Neural cell (in vitro differentiated cells): ENCODE data around the gene IL12RB2. TPM values are rescaled to one million over a fixed set of nuclear protein-coding genes. Genes with fewer than 3 reads are reported as not detected.

Experiments
- H2AFZ ChIP-seq: fragments of 200-600, 300-800 bp; sonication (generic), shearing (Covaris generic); 2 replicates; pipeline ENCODE4 v1.6.0; 2014; ENCODE audit warnings: low read depth, mild to moderate bottlenecking, antibody characterized with exemption, low read length, moderate library complexity
- H3F3A ChIP-seq: fragments of 200-600 bp; shearing (Covaris generic); 2 replicates; pipeline ENCODE4 v1.6.1; 2016; ENCODE audit warnings: mild to moderate bottlenecking, moderate library complexity, mixed read lengths, antibody characterized with exemption, low read length; ENCODE audit not compliant: insufficient read depth, poor library complexity, severe bottlenecking
- H3K27ac ChIP-seq: fragments of 200-600, 300-800 bp; sonication (generic), shearing (Covaris generic); 2 replicates; pipeline ENCODE4 v1.5.1; 2014; ENCODE audit warnings: mild to moderate bottlenecking, low read length, moderate library complexity
- H3K27me3 ChIP-seq: fragments of 300-800, 200-600 bp; sonication (generic), shearing (Covaris generic); 2 replicates; pipeline ENCODE4 v1.6.0; 2014; ENCODE audit warnings: mild to moderate bottlenecking, low read depth, low read length, moderate library complexity; ENCODE audit not compliant: insufficient read depth
- H3K36me3 ChIP-seq: fragments of 300-800, 200-600 bp; sonication (generic), shearing (Covaris generic); 2 replicates; pipeline ENCODE4 v1.5.1; 2014; ENCODE audit warnings: mild to moderate bottlenecking, antibody characterized with exemption, low read length, moderate library complexity; ENCODE audit not compliant: insufficient read depth
- H3K4me2 ChIP-seq: fragments of 300-800, 200-600 bp; sonication (generic), shearing (Covaris generic); 2 replicates; pipeline ENCODE4 v1.6.0; 2014; ENCODE audit warnings: mild to moderate bottlenecking, low read length
- H3K4me3 ChIP-seq: fragments of 300-800, 200-600 bp; sonication (generic), shearing (Covaris generic); 2 replicates; pipeline ENCODE4 v1.5.1; 2014; ENCODE audit warnings: mild to moderate bottlenecking, low read length, moderate library complexity
- H3K79me2 ChIP-seq: fragments of 200-600 bp; shearing (Covaris generic); replicated peaks from 2 replicates; pipeline ENCODE4 v1.6.0; 2014; ENCODE audit warnings: mild to moderate bottlenecking, low read length, moderate library complexity; ENCODE audit not compliant: insufficient read depth
- H3K9ac ChIP-seq: fragments of 300-800, 200-600 bp; sonication (generic), shearing (Covaris generic); 2 replicates; pipeline ENCODE4 v1.6.1; 2016; ENCODE audit warnings: mild to moderate bottlenecking, low read length, mixed read lengths
- H3K9me2 ChIP-seq: fragments of 200-600 bp; shearing (Covaris generic); 2 replicates; pipeline ENCODE4 v1.6.1; 2016; ENCODE audit warnings: mild to moderate bottlenecking, low read length, mixed read lengths; ENCODE audit not compliant: insufficient read depth
- H3K9me3 ChIP-seq: fragments of 200-600, 300-800 bp; sonication (generic), shearing (Covaris generic); 2 replicates; pipeline ENCODE4 v1.6.1; 2016; ENCODE audit warnings: mild to moderate bottlenecking, mixed run types, low read length, moderate library complexity, mixed read lengths
- H4K20me1 ChIP-seq: fragments of 200-600 bp; shearing (Covaris generic); 2 replicates; pipeline ENCODE4 v1.6.1; 2016; ENCODE audit warnings: mild to moderate bottlenecking, mixed run types; ENCODE audit not compliant: insufficient read depth
- CTCF ChIP-seq: fragments of 450-650 bp; IDR thresholded peaks from 2 replicates; pipeline ENCODE4 v1.5.1; 2014; ENCODE audit warnings: antibody characterized with exemption, mild to moderate bottlenecking, moderate library complexity; ENCODE audit not compliant: poor library complexity, severe bottlenecking
- EP300 ChIP-seq: fragments of 450-650 bp; conservative IDR thresholded peaks from 2 replicates; pipeline ENCODE4 v1.6.1; 2014; ENCODE audit warnings: antibody characterized with exemption, mild to moderate bottlenecking, moderate library complexity; ENCODE audit not compliant: poor library complexity, severe bottlenecking
- EZH2 ChIP-seq: fragments of 200-600, 300-800 bp; shearing (Covaris generic), sonication (generic); IDR thresholded peaks from 2 replicates; pipeline ENCODE4 v1.6.1; 2014; ENCODE audit warnings: antibody characterized with exemption, low read length, borderline replicate concordance, mild to moderate bottlenecking; ENCODE audit not compliant: insufficient read depth, poor library complexity, severe bottlenecking
- MXI1 ChIP-seq: fragments of 450-650 bp; conservative IDR thresholded peaks from 2 replicates; pipeline ENCODE4 v1.6.1; 2014; ENCODE audit warnings: antibody characterized with exemption, mild to moderate bottlenecking; ENCODE audit not compliant: poor library complexity, severe bottlenecking
- POLR2AphosphoS5 ChIP-seq: IDR thresholded peaks from 2 replicates; pipeline ENCODE4 v1.6.1; 2012
- RAD21 ChIP-seq: fragments of 450-650 bp; conservative IDR thresholded peaks from 2 replicates; pipeline ENCODE4 v1.6.1; 2014; ENCODE audit warnings: antibody characterized with exemption, mild to moderate bottlenecking, moderate library complexity
- REST ChIP-seq: IDR thresholded peaks from 2 replicates; pipeline ENCODE4 v1.6.1; 2012; ENCODE audit warnings: borderline replicate concordance
- SMC3 ChIP-seq: fragments of 450-650 bp; conservative IDR thresholded peaks from 2 replicates; pipeline ENCODE4 v1.6.1; 2014; ENCODE audit warnings: antibody characterized with exemption, mild to moderate bottlenecking, moderate library complexity; ENCODE audit not compliant: poor library complexity
- TAF1 ChIP-seq: IDR thresholded peaks from 2 replicates; pipeline ENCODE4 v1.6.1; 2012; ENCODE audit warnings: low read depth
- polyA plus RNA-seq: library from polyadenylated mRNA; depleted of rRNA; stranded (reverse); fragments of >200 nt; gene quantifications from 2 replicates; pipeline ENCODE4 v1.2.3, GENCODE V29; 2014

The IL12RB2 gene
- polyA plus RNA-seq, 1 donor from 2014 or later = not detected

GRCh38 chr1:67404212-67404620 is 96.5 kb downstream of the IL12RB2 start:
- Histone ChIP-seq H3K27ac (no peak overlapping the region), H2AFZ (no peak overlapping the region), H3K9me2 (no peaks in the 10 kb centered on the region), H3F3A (no peaks in the 10 kb centered on the region), H3K79me2 (no peaks in the 10 kb centered on the region), H3K9ac (no peak overlapping the region), H3K4me2 (no peak overlapping the region), H3K36me3 (no peaks in the 10 kb centered on the region), H3K9me3 (no peaks in the 10 kb centered on the region), H3K4me3 (no peak overlapping the region), H3K27me3 (no peaks in the 10 kb centered on the region), H4K20me1 (no peaks in the 10 kb centered on the region)
- no peak for TF ChIP-seq EP300

- Histone ChIP-seq H3K4me2 (no peak overlapping the region), H3K9me3 (no peaks in the 10 kb centered on the region), H3F3A (no peaks in the 10 kb centered on the region), H3K36me3 (no peaks in the 10 kb centered on the region), H3K27me3 (no peaks in the 10 kb centered on the region), H3K9ac (no peak overlapping the region), H4K20me1 (no peaks in the 10 kb centered on the region), H3K79me2 (no peaks in the 10 kb centered on the region), H3K4me3 (no peak overlapping the region), H2AFZ (no peak overlapping the region), H3K27ac (no peak overlapping the region), H3K9me2 (no peaks in the 10 kb centered on the region)
- TF ChIP-seq SMC3 = no peak
- TF ChIP-seq MXI1 = no peak
- no peak for TF ChIP-seq RAD21
- TF ChIP-seq TAF1 = no peak
- TF ChIP-seq POLR2AphosphoS5 = no peak
- no peak for TF ChIP-seq EZH2
- TF ChIP-seq EP300 = no peak
- no peak for TF ChIP-seq REST
- no peak for TF ChIP-seq CTCF
Measured at GRCh38 chr1:67405473-67406245, 98.0 kb downstream of the IL12RB2 start.
